CD4-positive, alpha-beta memory T cell (primary cell): Measurements from ENCODE around the gene GPC4. TPM values are rescaled to one million over a fixed set of nuclear protein-coding genes. Genes with fewer than 3 reads are reported as not detected.

Experiments
- CTCF ChIA-PET: fragments of 350-600 bp; sonication (Branson Sonifier 250); formaldehyde crosslinking; loops from one replicate; lab custom pipeline; 2021; ENCODE audit warnings: inconsistent platforms; ENCODE audit not compliant: partially characterized antibody; lab: Charles Lee
- POLR2A ChIA-PET: fragments of 350-600 bp; sonication (Branson Sonifier 250); formaldehyde crosslinking; loops from one replicate; lab custom pipeline; 2021; ENCODE audit not compliant: partially characterized antibody; lab: Charles Lee
- DNase-seq, 5 donors: peaks; one replicate each; pipeline versions ENCODE4 v3.0.0 to v3.0.0-alpha.2; 2020 to 2022; ENCODE audit warnings: mixed read lengths in 1 of 5
- H3K27ac ChIP-seq: one replicate; pipeline ENCODE4 v1.7.0; 2013; ENCODE audit warnings: low read depth, low read length
- H3K27me3 ChIP-seq: 2 replicates; pipeline ENCODE4 v1.7.0; 2013; ENCODE audit warnings: mild to moderate bottlenecking, low read length, moderate library complexity; ENCODE audit not compliant: insufficient read depth
- H3K36me3 ChIP-seq: 2 replicates; pipeline ENCODE4 v1.7.0; 2013; ENCODE audit warnings: mild to moderate bottlenecking, low read length, moderate library complexity; ENCODE audit not compliant: insufficient read depth
- H3K4me1 ChIP-seq: 2 replicates; pipeline ENCODE4 v1.7.0; 2013; ENCODE audit warnings: mild to moderate bottlenecking, low read length, moderate library complexity; ENCODE audit not compliant: insufficient read depth
- H3K4me3 ChIP-seq, 2 donors: one replicate each; pipeline ENCODE4 v1.7.0; 2013; ENCODE audit warnings: low read length in 2 of 2, mild to moderate bottlenecking in 1 of 2
- H3K9me3 ChIP-seq, 2 donors: one replicate each; pipeline ENCODE4 v1.7.0; 2013; ENCODE audit warnings: low read length in 2 of 2, control low read depth in 1 of 2; ENCODE audit not compliant: control insufficient read depth in 1 of 2
- H3K27ac Mint-ChIP-seq, 7 donors: one replicate each; pipeline ENCODE4 v1.8.0; 2020 to 2021; ENCODE audit warnings: mixed read lengths in 7 of 7, mild to moderate bottlenecking in 6 of 7, inconsistent platforms in 3 of 7, moderate library complexity in 3 of 7
- H3K27me3 Mint-ChIP-seq, 2 donors: one replicate each; pipeline ENCODE4 v1.8.0; 2020 to 2021; ENCODE audit warnings: mixed read lengths in 2 of 2
- H3K36me3 Mint-ChIP-seq, 2 donors: one replicate each; pipeline ENCODE4 v1.8.0; 2020 to 2021; ENCODE audit warnings: mixed read lengths in 2 of 2, inconsistent platforms in 1 of 2, mild to moderate bottlenecking in 1 of 2
- H3K4me1 Mint-ChIP-seq, 4 donors: one replicate each; pipeline ENCODE4 v1.8.0; 2020 to 2021; ENCODE audit warnings: mixed read lengths in 4 of 4, mild to moderate bottlenecking in 1 of 4
- H3K4me3 Mint-ChIP-seq, 8 donors: one replicate each; pipeline ENCODE4 v1.8.0; 2020 to 2021; ENCODE audit warnings: mixed read lengths in 8 of 8, mild to moderate bottlenecking in 7 of 8, moderate library complexity in 6 of 8, inconsistent platforms in 3 of 8
- H3K9me3 Mint-ChIP-seq, 8 donors: one replicate each; pipeline ENCODE4 v1.8.0; 2020 to 2021; ENCODE audit warnings: mixed read lengths in 8 of 8, mild to moderate bottlenecking in 5 of 8, inconsistent platforms in 3 of 8, moderate library complexity in 1 of 8
- intact Hi-C: fragments of 100-400 bp; cut with micrococcal nuclease; formaldehyde crosslinking; loops from one replicate; pipeline ENCODE4 v1.15.1; 2023
- polyA plus RNA-seq, 2 donors: library from polyadenylated mRNA; unstranded; fragments of 300-500 nt; fragmentation: Illumina TruSeq; gene quantifications; one replicate each; pipeline ENCODE4 v1.2.3, GENCODE V29; 2021
- total RNA-seq, 2 experiments: library from RNA; stranded (reverse); gene quantifications; one replicate each; pipeline ENCODE4 v1.2.3, GENCODE V29; 2021

Gene GPC4
- total and polyA plus RNA-seq, 4 experiments from 2014 or later: not detected

DNA sequence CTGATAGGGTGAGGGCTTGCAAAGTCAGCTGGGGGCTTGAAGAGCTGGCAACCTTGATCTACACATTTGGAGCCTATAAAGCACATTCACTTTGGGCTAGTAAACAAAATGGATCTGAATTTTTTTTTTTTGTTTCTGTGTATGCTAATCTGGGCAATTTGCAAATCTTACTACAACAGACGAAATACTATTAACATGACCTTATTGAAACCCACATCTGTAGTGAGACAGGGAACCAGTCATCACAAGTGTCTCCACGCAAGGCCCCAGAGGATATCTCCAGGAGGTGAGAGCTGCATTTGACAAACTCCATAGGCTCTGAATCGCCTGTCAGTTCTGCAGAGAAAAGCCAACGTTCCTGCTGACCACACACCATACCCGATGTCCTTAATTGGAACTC, 164.1 kb downstream of the GPC4 start:
- no peak for DNase-seq
- H3K27ac ChIP-seq: no peak overlapping the region
- H3K9me3 ChIP-seq: no peaks in the 10 kb centered on the region
- H3K36me3 Mint-ChIP-seq: no peaks in the 10 kb centered on the region
- no peaks in the 10 kb centered on the region for H3K27me3 ChIP-seq
- no peaks in the 10 kb centered on the region for H3K36me3 ChIP-seq
- H3K9me3 Mint-ChIP-seq: peaks cover 0 to 30% (median 16%) of the 10 kb centered on the region in 8 donors
- intact Hi-C loops: no loop called here
- no peak overlapping the region for H3K4me3 Mint-ChIP-seq
- H3K4me3 ChIP-seq: no peak overlapping the region
- H3K4me1 Mint-ChIP-seq: no peaks in the 10 kb centered on the region
- no peaks in the 10 kb centered on the region for H3K27me3 Mint-ChIP-seq
- ChIA-PET CTCF (no interaction called here), POLR2A (no interaction called here)
- no peak overlapping the region for H3K27ac Mint-ChIP-seq
- no peaks in the 10 kb centered on the region for H3K4me1 ChIP-seq

- peaks cover 0 to 36% (median 20%) of the 10 kb centered on the region in 8 donors for H3K9me3 Mint-ChIP-seq
- CTCF ChIA-PET: no interaction called here
- no peaks in the 10 kb centered on the region for H3K27me3 Mint-ChIP-seq
- H3K36me3 Mint-ChIP-seq: no peaks in the 10 kb centered on the region
- H3K9me3 ChIP-seq: no peaks in the 10 kb centered on the region
- H3K4me1 Mint-ChIP-seq: no peaks in the 10 kb centered on the region
- intact Hi-C loops: no loop called here
- DNase-seq: no peak
- no peaks in the 10 kb centered on the region for H3K27me3 ChIP-seq
- no peaks in the 10 kb centered on the region for H3K36me3 ChIP-seq
- H3K4me1 ChIP-seq: no peaks in the 10 kb centered on the region
- no peak overlapping the region for H3K27ac Mint-ChIP-seq
- no peak overlapping the region for H3K4me3 ChIP-seq
- POLR2A ChIA-PET: no interaction called here
- H3K27ac ChIP-seq: no peak overlapping the region
- no peak overlapping the region for H3K4me3 Mint-ChIP-seq
These were observed 164.8 kb downstream of the GPC4 start for GRCh38 chrX:133250184-133251100.

Other genes with a start within 250 kb of the GPC4 start
- not detected for gene TFDP3, start 197.1 kb downstream of the GPC4 start, total RNA-seq
- gene TFDP3, start 197.1 kb downstream of the GPC4 start, polyA plus RNA-seq: not detected